CD4-positive, alpha-beta T cell treated with Interleukin-17A for 4 hours (primary cell): ENCODE results near the gene NOMO2.
"Not testable (repeated sequence)": the region's sequence is repeated elsewhere in the genome, so short reads cannot be mapped to it uniquely, and the experiment has no call there.

Source experiments
- DNase-seq: peaks from one replicate; pipeline ENCODE4 v3.0.0-alpha.2; 2020; ENCODE audit warnings: mixed read lengths

Gene NOMO2

GRCh38 chr16:18575945-18576344 is 14.0 kb upstream of the NOMO2 start:
- not testable (repeated sequence) for DNase-seq

GRCh38 chr16:18575298-18575917 is 13.5 kb upstream of the NOMO2 start:
- DNase-seq: not testable (repeated sequence)

GRCh38 chr16:18573887-18574286 is 12.0 kb upstream of the NOMO2 start:
- not testable (repeated sequence) for DNase-seq

GRCh38 chr16:18572973-18573372 is 11.1 kb upstream of the NOMO2 start:
- not testable (repeated sequence) for DNase-seq

DNA sequence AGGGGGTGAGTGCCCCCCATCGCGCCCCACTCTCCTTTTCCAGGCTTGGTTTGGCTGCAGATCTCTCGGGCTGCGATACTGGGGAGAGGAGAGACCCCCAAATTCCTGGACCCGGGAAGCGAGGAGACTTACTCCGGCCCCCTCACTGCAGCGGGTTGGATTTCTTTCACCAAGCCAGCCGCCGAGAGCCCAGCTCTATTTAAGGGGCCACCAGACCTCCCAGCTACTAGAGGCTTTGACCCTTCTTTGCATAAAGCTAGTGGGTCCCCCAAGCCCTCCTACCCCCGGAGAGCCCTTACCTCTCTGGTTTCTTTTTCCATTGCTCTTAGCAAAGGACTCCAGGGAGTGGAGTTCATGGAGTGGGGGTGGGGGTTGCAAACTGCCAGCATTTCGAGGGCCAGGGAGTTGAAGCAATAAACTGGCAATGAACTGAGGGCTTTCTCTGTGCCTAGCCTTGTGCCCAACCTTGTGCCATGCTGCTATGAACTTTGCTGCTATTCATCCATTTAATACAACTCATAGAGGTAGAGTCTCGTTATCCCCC is 9.5 kb upstream of the NOMO2 start:
- DNase-seq: not testable (repeated sequence)

DNA sequence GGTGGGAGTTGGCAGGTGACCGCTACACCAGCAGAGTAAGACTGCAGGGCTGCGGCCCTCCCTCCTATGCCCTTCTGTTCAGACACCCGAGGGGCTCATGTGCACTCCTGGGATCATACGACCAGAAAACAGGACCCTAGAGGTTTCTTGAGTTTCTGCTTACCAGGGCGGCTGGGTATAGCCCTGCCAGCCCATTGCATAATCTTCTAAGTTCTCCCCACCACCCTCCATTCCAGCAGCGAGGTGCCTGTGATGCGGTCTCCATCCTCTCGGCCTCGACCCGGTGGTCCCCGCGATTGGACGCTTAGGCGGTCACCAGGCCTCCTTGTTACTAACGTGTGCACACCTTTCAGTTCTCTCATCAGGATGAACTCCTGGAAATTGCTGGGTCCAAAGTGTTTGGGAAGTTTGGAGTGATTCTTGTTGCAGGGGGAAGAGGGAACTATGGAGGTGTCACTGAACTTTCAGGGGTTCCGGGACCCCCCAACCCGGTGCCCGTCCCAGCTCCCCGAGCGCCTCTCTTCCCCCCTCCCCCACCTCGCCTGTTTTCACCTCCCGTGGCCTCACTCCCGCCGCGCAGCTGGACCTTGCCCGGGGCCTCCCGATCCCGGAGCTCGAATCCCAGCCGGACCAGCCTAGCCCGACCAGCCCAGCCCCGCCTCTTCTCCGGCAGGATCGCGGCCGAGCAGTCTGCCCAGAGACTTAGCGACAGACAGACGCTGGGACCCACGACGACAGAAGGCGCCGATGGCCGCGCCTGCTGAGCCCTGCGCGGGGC is 8.8 kb upstream of the NOMO2 start:
- not testable (repeated sequence) for DNase-seq

- DNase-seq: not testable (repeated sequence)
These were observed 1.3 kb downstream of the NOMO2 start for GRCh38 chr16:18560416-18561220.

GRCh38 chr16:18553671-18554070 is 8.2 kb downstream of the NOMO2 start:
- DNase-seq: not testable (repeated sequence)

- not testable (repeated sequence) for DNase-seq
These were observed 14.5 kb downstream of the NOMO2 start for GRCh38 chr16:18547382-18547781.

GRCh38 chr16:18546853-18547252 is 15.0 kb downstream of the NOMO2 start:
- not testable (repeated sequence) for DNase-seq

- DNase-seq: not testable (repeated sequence)
These were observed 17.4 kb downstream of the NOMO2 start for GRCh38 chr16:18544232-18545081.

DNA sequence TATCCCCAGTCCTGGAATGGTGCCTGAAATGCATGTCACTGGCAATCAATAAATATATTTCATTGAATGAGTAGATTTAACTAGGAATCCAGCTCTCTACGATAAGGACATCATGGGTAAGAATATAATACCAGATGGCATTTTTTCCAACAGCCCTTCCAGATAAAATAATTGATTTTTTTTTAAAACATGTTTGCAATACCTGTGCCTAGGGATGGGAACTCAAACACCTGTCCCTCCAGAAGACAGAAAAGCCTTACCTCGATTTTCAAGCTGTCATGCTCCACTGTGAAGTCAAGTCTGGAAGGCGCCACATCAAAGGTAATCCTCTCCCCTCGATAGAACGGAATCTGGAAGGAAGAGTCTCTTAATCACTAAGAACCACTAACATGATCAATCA is 20.0 kb downstream of the NOMO2 start:
- DNase-seq: not testable (repeated sequence)

- not testable (repeated sequence) for DNase-seq
These were observed 24.9 kb downstream of the NOMO2 start for GRCh38 chr16:18537004-18537403.

- not testable (repeated sequence) for DNase-seq
These were observed 26.3 kb downstream of the NOMO2 start for GRCh38 chr16:18535519-18536168.

DNA sequence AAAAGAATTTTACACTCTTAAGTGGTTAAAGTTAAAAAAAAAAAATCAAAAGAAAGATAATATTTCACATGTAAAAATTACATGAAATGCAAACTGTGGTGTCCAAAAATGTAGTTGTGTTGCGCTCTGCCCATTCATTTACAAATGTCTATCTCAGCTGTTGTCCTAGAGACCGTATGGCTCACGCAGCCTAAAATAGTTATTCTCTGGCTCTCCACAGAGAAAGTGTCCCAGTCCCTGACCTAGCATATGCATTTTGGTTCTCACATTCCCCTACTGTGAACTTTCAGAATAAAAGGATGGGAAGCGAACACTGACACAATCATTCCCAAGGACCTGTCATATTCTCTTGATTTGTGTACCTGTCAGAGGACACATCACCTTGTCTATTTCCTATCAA is 27.6 kb downstream of the NOMO2 start:
- DNase-seq: not testable (repeated sequence)

- DNase-seq: not testable (repeated sequence)
These were observed 30.6 kb downstream of the NOMO2 start for GRCh38 chr16:18531323-18531722.

DNA sequence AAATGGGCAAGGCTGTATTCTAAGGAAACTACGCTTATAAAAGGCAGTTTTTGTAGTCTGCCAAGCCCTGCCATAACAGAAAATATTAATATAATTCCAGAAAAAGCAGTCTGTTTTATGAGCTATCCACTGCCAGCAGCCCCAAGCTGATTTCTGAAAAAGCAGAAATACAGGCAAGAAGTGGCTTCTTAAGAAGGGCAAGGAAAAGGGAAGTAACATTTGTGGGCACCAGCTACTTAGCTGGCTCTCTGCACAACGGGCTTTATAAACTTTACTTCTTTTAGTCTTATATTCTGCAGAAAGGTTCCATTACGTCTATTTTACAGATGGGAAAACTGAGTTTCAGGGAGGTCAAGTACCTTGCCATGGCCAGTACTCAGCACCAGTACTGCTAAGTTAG is 31.6 kb downstream of the NOMO2 start:
- not testable (repeated sequence) for DNase-seq

GRCh38 chr16:18526547-18526946 is 35.4 kb downstream of the NOMO2 start:
- DNase-seq: not testable (repeated sequence)

DNA sequence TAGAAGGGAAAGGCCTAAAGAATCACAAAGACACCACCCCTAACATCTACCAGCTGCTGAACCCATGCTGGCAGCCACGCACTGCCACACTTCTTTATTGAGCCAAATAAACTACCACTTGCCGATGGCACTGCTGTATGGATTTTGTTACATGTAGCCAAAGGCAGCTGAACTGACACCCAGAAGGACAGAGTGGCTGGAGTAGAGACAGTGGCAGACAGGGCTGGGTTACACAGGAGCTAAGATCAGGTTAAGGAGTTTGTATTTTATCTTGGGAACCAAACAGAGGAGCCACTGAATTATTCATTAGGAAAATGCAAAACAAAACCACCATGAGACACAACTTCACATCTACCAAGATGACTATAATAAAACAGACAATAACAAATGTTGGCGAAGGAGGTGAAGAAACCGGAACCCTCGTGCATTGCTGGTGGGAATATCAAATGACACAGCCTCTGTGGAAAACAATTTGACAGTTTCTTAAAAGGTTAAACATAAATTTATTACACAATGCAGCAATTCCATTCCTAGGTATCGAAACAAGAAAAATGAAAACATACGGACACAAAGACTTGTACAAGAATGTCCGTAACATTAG is 35.9 kb downstream of the NOMO2 start:
- not testable (repeated sequence) for DNase-seq

DNA sequence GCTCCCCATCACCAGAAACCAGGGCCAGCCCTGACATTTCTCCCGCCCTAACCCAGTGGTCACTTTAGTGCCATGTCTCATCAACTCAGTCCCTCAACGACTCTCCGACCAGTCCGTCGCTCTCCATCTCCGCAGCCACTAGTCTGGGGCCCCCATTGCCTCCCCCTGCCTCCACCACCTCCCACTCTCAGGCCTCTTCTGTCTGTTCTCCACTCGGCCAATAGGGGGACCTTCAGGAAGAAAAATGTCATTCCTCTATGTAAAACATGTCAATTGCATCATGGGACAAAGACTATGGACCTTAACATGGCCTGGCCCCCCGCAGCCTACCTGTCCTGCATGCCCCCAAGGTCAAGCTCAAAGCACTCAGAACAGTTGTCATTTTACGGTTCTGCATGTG is 39.3 kb downstream of the NOMO2 start:
- DNase-seq: not testable (repeated sequence)
